CD4-positive, CD25-positive, alpha-beta regulatory T cell (primary cell): ENCODE results near the gene TEAD4. TPM values are rescaled to one million over a fixed set of nuclear protein-coding genes. Genes with fewer than 3 reads are reported as not detected.

ENCODE experiments used
- ATAC-seq, 2 donors: fragments of 150-1000 bp; cut with Tn5 transposase; one replicate each; pipeline ENCODE4 v1.10.0; 2021; ENCODE audit warnings: low read depth in 2 of 2, moderate number of reproducible peaks in 2 of 2, moderate library complexity in 1 of 2
- DNase-seq, 3 donors: peaks; one replicate each; pipeline versions ENCODE4 v3.0.0 to v3.0.0-alpha.2; 2012 to 2022; ENCODE audit warnings: mixed read lengths in 1 of 3
- H3K27ac ChIP-seq: one replicate; pipeline ENCODE4 v1.7.0; 2013; ENCODE audit warnings: mild to moderate bottlenecking, low read length; ENCODE audit not compliant: insufficient read depth, poor library complexity, severe bottlenecking
- H3K27me3 ChIP-seq: one replicate; pipeline ENCODE4 v1.7.0; 2013; ENCODE audit warnings: low read length; ENCODE audit not compliant: control insufficient read depth, insufficient read depth
- H3K36me3 ChIP-seq: one replicate; pipeline ENCODE4 v1.7.0; 2013; ENCODE audit warnings: mild to moderate bottlenecking, low read length, moderate library complexity; ENCODE audit not compliant: control insufficient read depth, insufficient read depth
- H3K4me1 ChIP-seq: 2 replicates; pipeline ENCODE4 v1.7.0; 2013; ENCODE audit warnings: mild to moderate bottlenecking, low read length; ENCODE audit not compliant: insufficient read depth, control insufficient read depth, poor library complexity, severe bottlenecking
- H3K4me3 ChIP-seq: one replicate; pipeline ENCODE4 v1.7.0; 2013; ENCODE audit warnings: low read depth, mild to moderate bottlenecking, low read length, moderate library complexity
- H3K9me3 ChIP-seq, 2 experiments: 1 replicate in 1 of 2; 2 replicates in 1 of 2; pipeline ENCODE4 v1.7.0; 2013; ENCODE audit warnings: low read length in 2 of 2, mild to moderate bottlenecking in 1 of 2, moderate library complexity in 1 of 2; ENCODE audit not compliant: control insufficient read depth in 2 of 2
- H3K27ac Mint-ChIP-seq, 3 donors: one replicate each; pipeline ENCODE4 v1.8.0; 2020 to 2022; ENCODE audit warnings: mild to moderate bottlenecking in 3 of 3, mixed read lengths in 3 of 3, moderate library complexity in 2 of 3
- H3K27me3 Mint-ChIP-seq: one replicate; pipeline ENCODE4 v1.8.0; 2022; ENCODE audit warnings: mild to moderate bottlenecking, mixed read lengths
- H3K36me3 Mint-ChIP-seq: one replicate; pipeline ENCODE4 v1.8.0; 2020; ENCODE audit warnings: mixed read lengths
- H3K4me1 Mint-ChIP-seq, 4 donors: one replicate each; pipeline ENCODE4 v1.8.0; 2020 to 2022; ENCODE audit warnings: mixed read lengths in 4 of 4, mild to moderate bottlenecking in 1 of 4
- H3K4me3 Mint-ChIP-seq, 4 donors: one replicate each; pipeline ENCODE4 v1.8.0; 2020 to 2022; ENCODE audit warnings: mild to moderate bottlenecking in 4 of 4, mixed read lengths in 4 of 4, moderate library complexity in 3 of 4
- H3K9me3 Mint-ChIP-seq, 7 donors: one replicate each; pipeline ENCODE4 v1.8.0; 2020 to 2022; ENCODE audit warnings: mixed read lengths in 7 of 7, mild to moderate bottlenecking in 3 of 7, moderate library complexity in 2 of 7
- polyA plus RNA-seq, 4 donors: library from polyadenylated mRNA; unstranded; fragments of 300-500 nt; fragmentation: Illumina TruSeq; gene quantifications; one replicate each; pipeline ENCODE4 v1.2.3, GENCODE V29; 2021
- total RNA-seq: library from RNA; stranded (reverse); gene quantifications from one replicate; pipeline ENCODE4 v1.2.3, GENCODE V29; 2022

The TEAD4 gene
- total and polyA plus RNA-seq, 5 donors from 2014 or later = not detected

- Mint-ChIP-seq H3K27ac (no peak overlapping the region), H3K36me3 (no peaks in the 10 kb centered on the region), H3K4me3 (no peak overlapping the region), H3K4me1 (no peaks in the 10 kb centered on the region), H3K9me3 (no peaks in the 10 kb centered on the region), H3K27me3 (peaks cover 7% of the 10 kb centered on the region)
- no peaks in the 10 kb centered on the region for H3K9me3 ChIP-seq
- no peak overlapping the region for H3K4me3 ChIP-seq
- H3K27me3 ChIP-seq = no peaks in the 10 kb centered on the region
- no peaks in the 10 kb centered on the region for H3K36me3 ChIP-seq
- DNase-seq = no peak
- H3K4me1 ChIP-seq = no peaks in the 10 kb centered on the region
- ATAC-seq = no peak
- no peak overlapping the region for H3K27ac ChIP-seq
Measured at GRCh38 chr12:2977776-2978175, 18.6 kb downstream of the TEAD4 start.

GRCh38 chr12:2979806-2980205 is 20.6 kb downstream of the TEAD4 start:
- Mint-ChIP-seq H3K27me3 (peaks cover 4% of the 10 kb centered on the region), H3K9me3 (no peaks in the 10 kb centered on the region), H3K4me1 (peaks cover 0 to 2% (median 0%) of the 10 kb centered on the region in 4 donors), H3K27ac (no peak overlapping the region), H3K36me3 (no peaks in the 10 kb centered on the region), H3K4me3 (no peak overlapping the region)
- Histone ChIP-seq H3K9me3 (no peaks in the 10 kb centered on the region), H3K4me1 (no peaks in the 10 kb centered on the region), H3K27me3 (no peaks in the 10 kb centered on the region), H3K27ac (no peak overlapping the region), H3K4me3 (no peak overlapping the region), H3K36me3 (no peaks in the 10 kb centered on the region)
- no peak for DNase-seq
- no peak for ATAC-seq

- peaks cover 0 to 2% (median 0%) of the 10 kb centered on the region in 4 donors for H3K4me1 Mint-ChIP-seq
- no peaks in the 10 kb centered on the region for H3K27me3 ChIP-seq
- no peaks in the 10 kb centered on the region for H3K36me3 Mint-ChIP-seq
- H3K36me3 ChIP-seq = no peaks in the 10 kb centered on the region
- H3K27ac ChIP-seq = no peak overlapping the region
- no peak overlapping the region for H3K27ac Mint-ChIP-seq
- no peak for ATAC-seq
- H3K9me3 Mint-ChIP-seq = no peaks in the 10 kb centered on the region
- no peaks in the 10 kb centered on the region for H3K9me3 ChIP-seq
- H3K27me3 Mint-ChIP-seq = peaks cover 4% of the 10 kb centered on the region
- no peaks in the 10 kb centered on the region for H3K4me1 ChIP-seq
- H3K4me3 Mint-ChIP-seq = no peak overlapping the region
- no peak overlapping the region for H3K4me3 ChIP-seq
- DNase-seq = no peak
Measured at GRCh38 chr12:2980630-2981029, 21.4 kb downstream of the TEAD4 start.

GRCh38 chr12:2982361-2982760 is 23.2 kb downstream of the TEAD4 start:
- Histone ChIP-seq H3K36me3 (no peaks in the 10 kb centered on the region), H3K27me3 (no peaks in the 10 kb centered on the region), H3K4me1 (no peaks in the 10 kb centered on the region), H3K27ac (no peak overlapping the region), H3K9me3 (no peaks in the 10 kb centered on the region), H3K4me3 (no peak overlapping the region)
- DNase-seq (no peak), ATAC-seq (no peak)
- Mint-ChIP-seq H3K27me3 (peaks cover 4% of the 10 kb centered on the region), H3K9me3 (peaks cover 0 to 2% (median 0%) of the 10 kb centered on the region in 7 donors), H3K4me1 (peaks cover 0 to 2% (median under 1%) of the 10 kb centered on the region in 4 donors), H3K4me3 (no peak overlapping the region), H3K36me3 (no peaks in the 10 kb centered on the region), H3K27ac (no peak overlapping the region)

- no peak overlapping the region for H3K27ac Mint-ChIP-seq
Measured at GRCh38 chr12:2984249-2984648, 25.1 kb downstream of the TEAD4 start.

GRCh38 chr12:2984698-2985097 is 25.5 kb downstream of the TEAD4 start:
- Mint-ChIP-seq H3K4me3 (no peak overlapping the region), H3K27me3 (peaks cover 7% of the 10 kb centered on the region), H3K4me1 (peaks cover 0 to 2% (median under 1%) of the 10 kb centered on the region in 4 donors), H3K9me3 (peaks cover 0 to 3% (median 1%) of the 10 kb centered on the region in 7 donors), H3K27ac (no peak overlapping the region), H3K36me3 (no peaks in the 10 kb centered on the region)
- Histone ChIP-seq H3K4me1 (no peaks in the 10 kb centered on the region), H3K36me3 (no peaks in the 10 kb centered on the region), H3K9me3 (peaks cover 0 to 2% of the 10 kb centered on the region in 2 experiments), H3K27ac (no peak overlapping the region), H3K27me3 (no peaks in the 10 kb centered on the region), H3K4me3 (no peak overlapping the region)
- ATAC-seq = no peak
- no peak for DNase-seq

More at GRCh38 chr12:2984249-2984648, 25.1 kb downstream of the TEAD4 start:
- Mint-ChIP-seq H3K27me3 (peaks cover 7% of the 10 kb centered on the region), H3K4me3 (no peak overlapping the region), H3K9me3 (peaks cover 0 to 2% (median 0%) of the 10 kb centered on the region in 7 donors), H3K36me3 (no peaks in the 10 kb centered on the region), H3K4me1 (peaks cover 0 to 2% (median under 1%) of the 10 kb centered on the region in 4 donors)
- no peak for ATAC-seq
- no peak overlapping the region for H3K4me3 ChIP-seq
- H3K36me3 ChIP-seq = no peaks in the 10 kb centered on the region
- no peak overlapping the region for H3K27ac ChIP-seq
- no peak for DNase-seq
- H3K27me3 ChIP-seq = no peaks in the 10 kb centered on the region
- no peaks in the 10 kb centered on the region for H3K4me1 ChIP-seq
- no peaks in the 10 kb centered on the region for H3K9me3 ChIP-seq

- Mint-ChIP-seq H3K4me1 (peaks cover 0 to 2% (median under 1%) of the 10 kb centered on the region in 4 donors), H3K27ac (no peak overlapping the region), H3K4me3 (no peak overlapping the region), H3K36me3 (no peaks in the 10 kb centered on the region), H3K9me3 (peaks cover 0 to 7% (median 1%) of the 10 kb centered on the region in 7 donors), H3K27me3 (peaks cover 4% of the 10 kb centered on the region)
- DNase-seq (no peak), ATAC-seq (no peak)
- Histone ChIP-seq H3K9me3 (peaks cover 0 to 3% of the 10 kb centered on the region in 2 experiments), H3K27ac (no peak overlapping the region), H3K36me3 (no peaks in the 10 kb centered on the region), H3K4me1 (no peaks in the 10 kb centered on the region), H3K4me3 (no peak overlapping the region), H3K27me3 (no peaks in the 10 kb centered on the region)
Measured at GRCh38 chr12:2986876-2987275, 27.7 kb downstream of the TEAD4 start.

GRCh38 chr12:2988494-2988893 is 29.3 kb downstream of the TEAD4 start:
- no peak overlapping the region for H3K4me3 Mint-ChIP-seq
- peaks cover 4% of the 10 kb centered on the region for H3K27me3 Mint-ChIP-seq
- H3K9me3 ChIP-seq = peaks cover 0 to 3% of the 10 kb centered on the region in 2 experiments
- peaks cover 0 to 2% (median under 1%) of the 10 kb centered on the region in 4 donors for H3K4me1 Mint-ChIP-seq
- H3K36me3 ChIP-seq = no peaks in the 10 kb centered on the region
- H3K9me3 Mint-ChIP-seq = peaks cover 0 to 7% (median 1%) of the 10 kb centered on the region in 7 donors
- no peaks in the 10 kb centered on the region for H3K36me3 Mint-ChIP-seq
- H3K27ac ChIP-seq = no peak overlapping the region
- H3K27ac Mint-ChIP-seq = no peak overlapping the region
- no peak for DNase-seq
- no peak for ATAC-seq
- H3K4me1 ChIP-seq = no peaks in the 10 kb centered on the region
- H3K27me3 ChIP-seq = no peaks in the 10 kb centered on the region
- H3K4me3 ChIP-seq = no peak overlapping the region
